SKM-1 (cell line): Measurements from ENCODE around the gene PDGFA.

ENCODE experiments used
- DNase-seq: peaks from one replicate; lab custom pipeline; 2025; ENCODE audit not compliant: unreplicated experiment; lab: John Stamatoyannopoulos, UW

The PDGFA gene

GRCh38 chr7:449324-450019 is 70.2 kb downstream of the PDGFA start:
- no peak for DNase-seq

GRCh38 chr7:447523-447922 is 72.1 kb downstream of the PDGFA start:
- DNase-seq, result no peak
